GM18861 (cell line): ENCODE results near the gene GJD4.
A peak's percentile ranks its signal among the peaks of the same experiment; 100 is the strongest.

Experiments
- ATAC-seq: cut with Tn5 transposase; IDR thresholded peaks from one replicate; pipeline ENCODE4 v1.9.1; 2021; ENCODE audit not compliant: unreplicated experiment

The GJD4 gene

DNA sequence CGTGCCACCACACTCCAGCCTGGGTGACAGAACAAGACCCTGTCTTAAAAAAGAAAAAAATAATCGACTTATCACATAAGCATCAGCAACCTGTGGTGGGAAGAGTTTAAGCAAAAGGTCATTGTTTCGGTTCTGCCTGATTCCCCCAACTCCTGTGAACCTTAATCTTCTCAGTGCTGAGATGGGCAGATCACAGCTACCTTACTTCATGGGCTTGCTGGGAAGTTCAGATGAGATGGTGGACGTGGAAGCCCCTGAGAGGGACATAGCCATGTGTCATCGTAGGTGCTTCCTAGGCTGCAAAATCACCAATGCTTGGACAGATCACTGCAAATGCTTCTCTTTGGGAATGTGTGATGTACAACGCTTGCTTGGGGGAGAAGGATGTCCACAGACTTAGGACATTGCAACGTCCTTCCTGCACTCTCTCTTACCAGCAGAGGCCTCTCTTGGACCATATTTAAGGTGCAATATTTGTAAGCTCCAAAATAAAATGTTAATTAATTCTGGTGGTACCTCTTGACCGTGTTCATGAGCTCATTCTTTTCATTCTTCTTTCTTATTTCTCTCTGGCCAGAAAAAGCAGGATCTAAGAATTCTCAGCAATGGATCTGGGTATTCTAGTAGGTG lies 8.6 kb downstream of the GJD4 start:
- no peak for ATAC-seq

DNA sequence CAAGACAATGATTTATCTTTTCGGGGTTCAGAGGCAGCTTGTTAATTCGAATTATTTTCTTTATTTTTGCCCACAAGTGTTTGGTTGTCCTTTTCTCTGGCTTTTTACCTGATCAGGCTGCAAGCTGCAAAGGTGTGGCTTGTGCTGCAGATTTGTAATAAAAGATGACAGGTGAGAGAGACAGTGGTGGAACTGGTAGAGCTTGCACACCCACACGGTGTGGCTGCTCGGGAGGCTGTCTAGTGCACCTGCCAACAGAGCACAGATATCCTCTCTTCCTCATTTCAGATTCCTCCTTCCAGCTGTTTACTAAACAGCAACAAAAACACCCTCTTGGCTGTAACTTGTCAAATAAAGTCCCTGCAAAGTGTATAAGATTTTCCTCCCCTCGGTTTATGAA lies 9.2 kb downstream of the GJD4 start:
- no peak for ATAC-seq

DNA sequence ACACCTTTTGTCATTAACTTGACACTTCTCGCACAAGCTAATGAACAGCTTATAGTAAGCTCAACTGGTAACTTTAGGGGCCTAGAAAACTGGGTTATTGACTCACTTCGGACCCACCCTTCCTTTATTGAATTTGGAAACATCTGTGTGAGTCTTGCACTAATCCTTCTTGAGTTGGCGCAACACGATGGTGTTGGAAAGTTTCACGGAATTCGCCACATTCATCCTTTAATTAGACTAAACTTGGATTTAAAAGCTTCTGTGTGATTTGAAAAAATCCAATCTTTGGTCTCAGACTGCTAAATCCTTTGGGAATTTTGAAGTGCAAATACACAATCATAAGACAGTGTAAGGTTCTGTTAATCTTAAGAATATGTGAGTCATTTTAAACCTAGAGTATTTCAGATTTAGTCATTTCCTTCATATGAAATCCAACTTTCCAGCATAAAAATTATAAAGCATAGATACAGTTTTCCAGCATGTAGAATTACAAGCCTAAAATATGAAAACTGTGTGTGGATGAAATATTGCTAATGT lies 21.9 kb downstream of the GJD4 start:
- no peak for ATAC-seq

DNA sequence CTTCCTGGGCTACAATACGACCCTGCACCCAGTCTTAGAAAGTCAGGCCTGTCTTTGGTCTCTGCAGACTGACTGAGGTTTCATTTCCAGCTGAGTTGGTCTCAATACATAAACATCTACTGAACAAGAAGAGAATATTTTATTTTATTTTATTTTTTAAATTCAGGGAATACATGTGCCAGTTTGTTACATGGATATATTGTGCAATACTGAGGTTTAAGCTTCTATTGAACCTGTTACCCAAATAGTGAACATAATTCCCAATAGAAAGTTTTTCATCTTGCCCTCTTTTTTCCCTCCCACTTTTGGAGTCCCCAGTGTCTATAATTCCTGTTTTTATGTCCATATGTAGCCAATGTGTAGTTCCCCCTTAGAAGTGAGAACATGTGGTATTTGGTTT lies 26.3 kb downstream of the GJD4 start:
- no peak for ATAC-seq

DNA sequence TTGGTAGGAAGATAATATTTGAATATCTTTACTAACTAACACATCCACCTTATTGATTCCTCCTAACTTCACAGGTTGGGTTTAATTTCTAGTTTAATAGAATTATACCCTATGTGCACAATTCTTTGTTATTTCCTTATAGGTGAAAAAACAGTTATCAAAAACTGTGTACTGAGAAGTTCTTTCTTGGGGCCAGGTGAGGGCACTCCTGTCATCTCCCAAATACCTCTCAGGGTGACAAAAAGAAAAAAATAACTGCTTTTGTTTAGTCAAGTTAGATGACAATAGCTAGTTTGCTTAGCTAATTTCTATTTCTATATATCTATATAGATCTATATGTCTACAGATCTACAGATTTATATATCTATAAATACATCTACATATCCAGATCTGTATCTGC lies 26.9 kb downstream of the GJD4 start:
- ATAC-seq: no peak

DNA sequence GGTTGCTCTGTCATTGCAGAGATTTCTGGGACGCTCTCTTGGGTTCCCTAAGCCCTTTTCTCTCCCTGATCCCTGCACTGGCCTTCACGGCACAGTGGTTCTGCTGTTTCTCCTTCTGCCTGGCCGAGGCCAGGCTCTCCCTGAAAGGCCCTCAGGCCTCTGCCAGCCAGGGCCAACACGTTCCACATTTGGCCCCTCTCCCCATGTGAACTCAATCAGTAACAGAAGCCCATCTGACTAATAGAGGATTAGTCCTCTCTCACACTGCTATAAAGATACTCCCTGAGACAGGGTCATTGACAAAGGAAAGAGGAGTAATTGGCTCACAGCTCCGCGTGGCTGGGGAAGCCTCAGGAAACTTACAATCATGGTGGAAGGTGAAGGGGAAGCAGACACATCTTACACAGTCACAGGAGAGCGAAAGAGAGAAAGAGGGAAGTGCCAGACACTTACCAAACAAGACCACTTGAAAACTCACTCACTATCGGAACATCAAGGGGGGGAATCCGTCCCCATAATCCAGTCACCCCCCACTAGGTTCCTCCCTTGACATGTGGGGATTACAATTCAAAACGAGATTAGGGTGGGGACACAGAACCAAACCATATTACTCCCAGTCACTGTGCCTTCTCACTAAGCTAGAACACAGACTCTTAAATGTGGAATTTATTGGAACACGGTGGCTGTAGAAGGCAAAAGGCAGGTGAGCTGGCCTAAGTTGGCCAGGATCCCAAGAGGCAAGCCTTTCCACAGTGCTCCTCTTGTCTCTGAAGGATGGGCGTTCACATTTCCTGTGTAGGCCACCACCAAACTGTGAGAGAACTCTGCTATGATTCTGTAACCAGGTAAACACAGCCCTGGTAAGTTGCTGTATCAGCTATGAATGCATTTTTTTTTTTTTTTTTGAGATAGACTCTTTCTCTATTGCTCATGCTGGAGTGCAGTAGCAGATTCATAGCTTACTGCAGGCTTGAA lies 28.2 kb downstream of the GJD4 start:
- no peak for ATAC-seq

DNA sequence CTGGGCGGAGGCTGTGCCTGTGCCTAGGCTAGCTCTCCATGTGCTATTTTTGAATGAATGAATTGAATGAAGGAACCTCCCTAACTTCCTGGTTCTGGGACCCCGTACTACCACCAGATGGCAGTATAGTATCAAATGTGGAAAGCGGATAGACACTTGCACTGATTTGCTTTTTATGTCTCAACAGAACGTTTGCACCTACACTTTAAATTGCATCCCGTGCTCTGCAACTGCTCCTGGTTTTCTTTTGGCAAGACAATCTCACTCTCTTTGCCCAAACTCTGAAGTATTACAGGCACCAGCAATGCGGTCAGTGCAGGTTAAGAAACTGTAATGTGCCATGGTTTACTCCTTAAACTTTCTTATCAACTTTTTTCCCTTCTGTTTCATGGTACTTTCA lies 30.4 kb downstream of the GJD4 start:
- peak; percentile 77 for ATAC-seq

DNA sequence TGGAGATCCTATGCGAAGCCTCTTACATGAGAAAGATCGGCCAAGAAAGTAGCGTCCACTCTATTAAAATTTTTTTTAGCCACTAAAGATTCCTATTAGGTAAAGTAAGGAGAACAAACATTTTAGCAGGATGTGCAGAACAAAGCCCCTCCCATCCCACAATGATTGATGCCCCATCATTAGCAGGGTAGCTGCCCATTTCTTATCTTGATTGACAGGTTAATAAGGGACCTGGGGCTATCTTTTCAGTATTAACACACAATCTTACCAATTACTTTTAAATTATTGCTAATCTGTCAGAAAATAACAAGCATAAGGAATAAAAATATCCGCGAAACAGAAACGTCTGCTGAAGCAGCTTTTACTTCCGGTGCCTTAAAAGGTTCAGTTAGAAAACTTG lies 31.8 kb downstream of the GJD4 start:
- ATAC-seq: no peak

DNA sequence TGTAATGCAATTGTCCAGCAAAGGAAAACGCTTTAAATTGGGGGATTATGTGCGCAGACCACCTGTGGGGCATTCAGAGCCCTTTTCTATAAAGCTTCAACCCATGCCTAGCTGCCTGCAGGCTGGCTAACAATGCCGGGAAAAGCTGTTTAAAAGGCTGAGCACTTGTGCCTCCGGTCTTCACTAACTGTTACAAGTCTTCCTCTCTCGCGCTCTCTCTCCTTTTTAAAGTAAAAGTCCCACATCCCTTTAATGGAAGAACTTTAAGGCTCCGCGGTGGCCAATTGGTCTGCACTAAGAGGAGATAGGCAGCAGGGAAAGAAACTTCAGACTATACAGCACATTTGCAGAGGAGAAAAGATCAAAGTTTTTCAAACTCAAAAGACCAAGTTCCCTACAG lies 32.3 kb downstream of the GJD4 start:
- ATAC-seq: no peak

DNA sequence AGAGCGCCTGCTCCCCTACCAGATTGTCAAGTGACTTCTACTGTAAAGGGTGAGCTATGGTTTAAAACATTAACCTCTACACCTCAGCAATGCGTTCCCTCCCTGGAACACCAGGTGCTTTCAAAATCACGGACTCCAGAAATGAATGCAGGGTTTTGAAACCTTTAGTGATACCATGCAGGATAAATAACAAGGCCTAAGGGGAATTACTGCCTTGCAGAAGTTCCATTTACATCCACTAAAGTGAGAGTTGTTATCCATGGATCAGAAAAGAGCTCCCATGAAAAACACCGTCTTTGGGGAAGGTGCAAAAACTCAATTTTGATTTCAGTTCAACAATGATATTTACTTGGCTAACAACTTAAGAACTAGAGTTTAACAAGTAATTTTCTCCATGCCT lies 33.0 kb downstream of the GJD4 start:
- ATAC-seq: no peak

DNA sequence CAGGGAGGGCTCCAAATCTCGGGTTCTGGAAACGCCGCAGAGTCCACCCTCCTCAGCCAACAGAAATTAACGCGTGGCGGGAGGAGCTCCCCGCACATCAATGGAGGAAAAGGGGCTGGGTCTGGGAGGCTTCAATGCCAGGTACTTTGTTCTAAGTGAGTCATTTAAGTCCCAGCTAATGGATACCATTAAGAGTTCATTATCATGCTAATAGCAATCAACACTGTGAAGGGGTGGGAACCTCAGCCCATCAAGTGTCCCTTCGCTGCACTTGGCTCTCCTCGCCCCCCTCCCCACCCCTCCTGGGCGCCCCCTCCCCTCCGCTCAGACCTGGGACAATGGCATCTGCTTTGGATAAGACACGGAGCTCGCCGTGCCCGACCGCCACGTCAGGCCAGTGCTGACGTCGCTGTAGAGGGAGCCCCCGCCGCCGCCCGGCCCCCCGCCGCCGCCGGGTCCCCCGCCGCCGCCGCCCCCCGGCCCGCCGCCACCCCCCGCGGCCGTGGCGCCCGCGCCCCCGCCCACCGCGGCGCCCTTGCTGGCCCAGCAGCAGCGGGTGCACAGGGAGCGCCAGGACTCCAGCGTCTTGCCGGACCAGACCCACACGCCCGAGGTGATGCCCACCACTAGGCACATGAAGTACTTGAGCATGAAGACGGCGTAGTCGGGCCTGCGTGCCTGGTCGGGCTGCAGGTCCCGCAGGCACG lies 34.0 kb downstream of the GJD4 start:
- ATAC-seq: no peak

DNA sequence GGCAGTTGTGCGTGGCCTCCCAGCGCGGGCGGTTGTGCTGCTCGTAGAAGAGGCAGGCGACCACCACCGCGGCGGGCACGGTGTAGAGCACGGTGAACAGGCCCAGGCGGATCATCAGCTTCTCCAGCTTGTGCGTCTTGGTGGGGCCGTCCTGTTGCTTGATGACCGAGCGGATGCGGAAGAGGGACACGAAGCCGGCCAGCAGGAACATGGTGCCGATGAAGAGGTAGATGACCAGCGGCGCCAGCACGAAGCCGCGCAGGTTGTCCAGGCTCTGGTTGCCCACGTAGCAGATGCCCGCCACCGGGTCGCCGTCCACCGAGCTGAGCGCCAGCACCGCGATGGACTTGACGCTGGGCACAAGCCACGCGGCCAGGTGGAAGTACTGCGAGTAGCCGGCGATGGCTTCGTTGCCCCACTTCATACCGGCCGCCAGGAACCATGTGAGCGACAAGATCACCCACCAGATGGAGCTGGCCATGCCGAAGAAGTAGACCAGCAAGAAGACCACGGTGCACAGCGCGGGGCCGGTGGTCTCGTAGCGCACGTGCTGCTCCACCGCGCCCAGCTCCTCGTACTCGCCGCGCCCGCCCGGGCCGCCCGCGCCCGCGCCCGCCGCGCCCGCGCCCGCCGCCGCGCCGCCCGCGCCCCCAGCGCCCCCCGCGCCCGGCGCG lies 34.7 kb downstream of the GJD4 start:
- ATAC-seq: no peak

DNA sequence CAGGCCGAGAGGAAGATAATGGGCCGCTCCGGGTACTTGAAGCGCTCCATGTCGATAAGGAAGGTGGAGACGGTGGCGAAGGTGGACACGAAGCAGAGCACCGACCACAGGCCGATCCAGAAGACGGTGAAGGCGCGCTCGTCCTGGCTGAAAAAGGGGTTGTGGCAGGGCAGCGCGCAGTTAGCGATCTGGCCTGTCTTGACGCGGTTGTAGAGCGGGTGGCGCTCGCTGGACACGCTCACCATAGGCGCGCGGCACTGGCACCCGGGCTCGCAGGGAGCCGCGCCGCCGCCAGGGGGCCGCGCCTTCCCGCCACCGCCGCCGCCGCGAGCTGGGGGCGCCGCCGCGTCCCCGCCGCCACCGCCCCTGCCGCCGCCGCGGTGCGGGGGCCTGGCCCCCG lies 35.3 kb downstream of the GJD4 start:
- peak; percentile 23 for ATAC-seq

DNA sequence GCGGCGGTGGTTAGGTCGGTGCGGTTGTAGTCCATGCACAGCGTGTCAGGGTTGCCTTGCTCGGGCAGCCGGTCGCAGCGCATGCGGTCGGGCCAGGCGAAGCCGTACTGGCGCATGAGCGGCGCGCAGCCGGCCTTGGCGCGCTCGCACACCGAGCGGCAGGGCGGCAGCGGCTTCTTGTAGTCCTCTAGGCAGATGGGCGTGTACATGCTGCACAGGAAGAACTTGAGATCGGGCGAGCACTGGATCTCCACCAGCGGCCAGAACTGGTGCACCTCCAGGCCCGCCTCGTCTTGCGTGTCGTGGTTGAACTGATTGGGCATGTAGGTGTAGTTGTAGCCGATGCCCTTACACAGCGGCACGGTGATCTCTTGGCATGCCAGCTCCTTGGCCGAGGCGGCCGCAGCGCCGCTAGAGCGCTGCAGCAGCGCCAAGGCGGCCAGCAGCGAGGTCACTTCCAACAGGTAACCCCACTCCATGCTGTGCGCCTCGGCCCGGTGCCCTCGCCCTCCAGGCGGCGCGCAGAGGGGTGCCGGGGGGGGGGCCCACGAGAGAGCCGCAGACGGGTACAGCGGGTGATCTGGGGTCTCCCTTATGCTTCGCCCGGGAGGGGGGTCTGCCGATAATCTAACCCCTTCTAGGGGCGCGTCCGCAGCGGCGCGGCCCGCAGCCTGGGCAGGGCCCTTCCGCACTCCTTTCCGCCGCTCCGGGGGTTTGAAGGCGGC lies 36.0 kb downstream of the GJD4 start:
- ATAC-seq: peak; percentile 36

DNA sequence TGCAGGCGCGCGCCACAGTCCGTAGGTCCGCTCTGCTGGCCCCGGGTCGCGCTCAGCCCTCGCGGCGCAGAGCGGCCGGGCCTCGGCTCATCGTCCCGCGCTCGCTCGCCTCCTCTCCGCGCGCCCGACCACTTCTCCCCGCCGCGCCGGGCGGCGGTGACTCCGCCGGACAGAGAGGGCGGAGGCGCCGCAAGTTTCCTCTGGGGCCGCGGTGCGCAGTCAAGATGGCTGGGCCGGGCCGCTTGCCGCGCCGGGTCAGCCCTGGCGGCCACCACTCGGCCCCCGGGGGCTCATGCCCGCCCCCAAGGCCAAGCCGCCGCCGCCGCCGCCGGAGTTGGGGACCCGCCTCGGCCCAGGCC lies 36.5 kb downstream of the GJD4 start:
- peak; percentile 7 for ATAC-seq

DNA sequence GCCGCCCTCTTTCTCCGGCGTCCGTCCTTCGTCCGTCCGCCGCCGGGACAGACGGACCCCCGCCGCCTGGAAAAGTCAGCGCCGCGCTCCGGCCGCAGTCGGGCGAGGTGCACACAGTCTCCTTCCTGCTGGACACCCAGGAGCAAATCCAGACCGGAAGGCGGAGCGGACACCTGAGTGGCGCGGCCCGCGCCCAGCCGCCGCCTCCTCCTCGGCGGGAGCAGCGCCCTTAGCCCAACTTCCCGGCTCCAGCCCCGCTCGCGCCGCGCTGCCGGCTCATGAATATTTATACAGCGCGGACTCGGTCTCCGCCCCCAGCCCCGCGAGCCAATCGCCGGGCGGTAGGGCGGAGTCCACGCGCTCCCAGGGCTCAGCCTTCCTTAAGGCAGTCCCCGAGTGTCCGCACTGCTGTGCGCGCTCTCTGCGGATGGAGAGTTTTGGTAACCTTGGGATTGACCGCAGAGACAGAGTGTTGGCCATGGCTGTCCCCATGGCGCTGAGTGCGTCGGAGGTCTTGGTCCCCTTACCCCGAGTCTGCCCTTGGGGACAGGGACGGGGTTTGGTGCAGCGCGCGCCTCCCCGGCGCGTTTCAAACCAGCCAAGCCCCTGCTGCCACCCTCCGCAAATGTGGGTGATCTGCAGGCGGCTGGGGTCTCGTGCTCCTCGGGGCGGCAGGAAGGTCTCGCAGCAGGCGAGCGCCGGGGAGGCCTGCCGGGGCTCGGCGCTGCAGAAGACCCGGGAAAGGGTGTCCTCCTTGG lies 37.1 kb downstream of the GJD4 start, which contains the start of gene FZD8:
TSS of gene FZD8 (minus strand) at position 262 of the 758 bp plus-strand sequence. CDS start 867 bp downstream, outside the sequence.
- ATAC-seq: peak; percentile 86

DNA sequence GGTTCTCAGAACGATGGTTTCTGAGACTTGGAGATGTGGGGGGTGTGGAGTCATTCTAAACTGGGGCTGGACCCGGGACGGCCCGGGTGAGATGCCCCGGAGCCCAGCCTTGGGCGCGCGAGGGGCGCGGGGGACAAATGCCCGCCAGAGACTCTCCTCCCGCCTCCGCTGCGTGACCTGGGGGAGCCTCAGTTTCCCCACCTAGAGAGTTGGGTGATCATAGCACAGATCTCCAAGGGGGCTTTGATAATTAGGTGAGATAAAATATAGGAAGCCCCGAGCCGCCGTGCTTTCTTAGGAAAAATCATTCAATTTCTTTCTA lies 37.6 kb downstream of the GJD4 start:
- no peak for ATAC-seq

DNA sequence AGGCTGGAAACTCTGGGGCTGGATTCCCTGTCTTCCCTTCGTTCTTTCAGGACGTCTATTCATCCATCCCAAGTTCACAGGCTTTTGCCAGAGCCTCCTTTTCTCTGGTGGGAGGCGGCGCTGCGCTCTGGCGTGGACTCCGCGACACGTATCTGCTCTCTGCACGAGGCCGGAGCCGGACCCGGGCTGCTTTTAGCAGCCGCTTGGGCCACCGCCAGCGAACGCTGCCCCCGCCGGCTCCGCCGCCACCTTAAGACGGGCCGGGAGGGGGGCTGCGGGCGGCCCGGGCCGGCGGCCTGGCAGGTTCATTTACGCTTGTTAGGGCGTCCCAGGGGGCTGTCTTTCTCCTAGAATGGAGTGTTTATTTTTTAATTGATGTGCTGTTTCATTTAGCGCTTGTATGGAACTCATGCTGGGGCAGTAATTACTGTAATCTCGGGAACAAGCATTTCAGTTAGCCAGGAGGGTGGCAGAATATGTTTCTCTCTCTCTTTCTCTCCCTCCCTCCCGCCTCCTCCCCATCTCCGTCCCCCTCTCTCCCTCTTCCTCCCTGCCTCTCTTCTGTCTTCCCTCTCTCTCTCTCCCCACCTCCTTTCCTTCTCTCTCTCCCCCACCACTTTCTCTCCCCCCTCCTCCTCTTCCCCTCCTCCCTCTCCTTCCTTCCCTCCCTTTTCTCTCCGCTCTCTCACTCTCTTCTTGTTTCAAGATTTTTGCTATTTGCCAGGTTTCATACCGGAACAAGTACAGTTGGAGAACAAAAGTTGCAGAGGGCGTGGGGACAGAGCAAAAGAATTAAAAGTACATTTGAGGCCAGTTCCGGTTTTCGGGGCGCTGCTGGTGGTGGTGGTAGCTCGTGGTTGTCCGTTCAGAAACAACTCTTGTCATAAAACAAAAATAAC lies 38.3 kb downstream of the GJD4 start:
- no peak for ATAC-seq
